K562 (cell line): ENCODE data around the gene ZNF837. TPM values are rescaled to one million over a fixed set of nuclear protein-coding genes. Genes with fewer than 3 reads are reported as not detected.

ENCODE experiments used
- ATAC-seq: fragments of 200-7000 bp; cut with Tn5 transposase; 3 replicates; pipeline ENCODE4 v1.9.1; 2020; ENCODE audit warnings: moderate library complexity
- BruUV-seq: library from RNA; stranded (reverse); fragments of 400-500 nt; replicated peaks from 2 replicates; lab custom pipeline; 2021; lab: Mats Ljungman, UMichigan
- CTCF ChIA-PET: fragments of 300-600 bp; formaldehyde crosslinking; extraction: SDS; loops from one replicate; lab custom pipeline; 2021; ENCODE audit warnings: low intra/inter-chr PET ratio; lab: Yijun Ruan, JAX
- POLR2A ChIA-PET: fragments of 300-600, 350-650 bp; sonication (Branson Sonifier 250); formaldehyde crosslinking; extraction: SDS; loops from one replicate; lab custom pipeline; 2021; ENCODE audit warnings: antibody characterized with exemption, inconsistent platforms; lab: Yijun Ruan, JAX
- DNase-seq, 4 experiments: peaks; one replicate each; pipeline versions ENCODE4 v3.0.0 to v3.0.0-alpha.2; 2011 to 2018; ENCODE audit warnings: low spot score in 3 of 4, mixed read lengths in 3 of 4; ENCODE audit errors: extremely low read depth in 1 of 4
- FAIRE-seq: peaks from 2 replicates; lab custom pipeline; 2011; peaks lifted over from hg19 to GRCh38; lab: Jason Lieb, UNC
- H2AFZ ChIP-seq: 2 replicates; pipeline ENCODE4 v1.6.0; 2011; ENCODE audit warnings: low read depth, low read length, control low read depth, inconsistent platforms
- H3K27ac ChIP-seq: fragments of 200-600 bp; 3 replicates; pipeline ENCODE4 v1.8.0; 2011; ENCODE audit warnings: low read depth, mild to moderate bottlenecking, control low read depth, inconsistent platforms, low read length, moderate library complexity, mixed read lengths; ENCODE audit errors: extremely low read depth
- H3K27me3 ChIP-seq, 2 experiments: fragments of 300-600 bp in 1 of 2; 2 replicates in 1 of 2; 3 replicates in 1 of 2; pipeline versions ENCODE4 v1.6.0 to v1.8.0; 2011; ENCODE audit warnings: inconsistent platforms in 2 of 2, low read length in 2 of 2, mild to moderate bottlenecking in 1 of 2, mixed read lengths in 1 of 2, moderate library complexity in 1 of 2; ENCODE audit not compliant: control insufficient read depth in 2 of 2, insufficient read depth in 2 of 2
- H3K36me3 ChIP-seq: fragments of 300-600 bp; 3 replicates; pipeline ENCODE4 v1.8.0; 2011; ENCODE audit warnings: mild to moderate bottlenecking, low read length, inconsistent platforms; ENCODE audit not compliant: control insufficient read depth, insufficient read depth
- H3K4me1 ChIP-seq, 2 experiments: fragments of 200-600 bp in 1 of 2; replicated peaks in 1 of 2; 2 replicates in 1 of 2; 3 replicates in 1 of 2; pipeline versions ENCODE4 v1.5.1 to v1.8.0; 2011; ENCODE audit warnings: inconsistent platforms in 2 of 2, low read length in 2 of 2, mild to moderate bottlenecking in 1 of 2, mixed read lengths in 1 of 2, moderate library complexity in 1 of 2; ENCODE audit not compliant: control insufficient read depth in 2 of 2, insufficient read depth in 2 of 2
- H3K4me2 ChIP-seq: 2 replicates; pipeline ENCODE4 v1.6.1; 2011; ENCODE audit warnings: low read length, control low read depth, inconsistent platforms, mixed read lengths; ENCODE audit not compliant: insufficient read depth
- H3K4me3 ChIP-seq: fragments of 200-600 bp; sonication (generic), shearing (Covaris generic); 2 replicates; pipeline ENCODE4 v1.5.1; 2016; ENCODE audit warnings: control low read depth, inconsistent platforms
- H3K79me2 ChIP-seq: fragments of 200-600 bp; 3 replicates; pipeline ENCODE4 v1.8.0; 2011; ENCODE audit warnings: low read length, inconsistent platforms; ENCODE audit not compliant: control insufficient read depth, insufficient read depth
- H3K9ac ChIP-seq, 2 experiments: 2 replicates each; pipeline versions ENCODE4 v1.6.0 to v1.6.1; 2011; ENCODE audit warnings: low read depth in 2 of 2, low read length in 2 of 2, control low read depth in 1 of 2, inconsistent platforms in 1 of 2, mild to moderate bottlenecking in 1 of 2, mixed read lengths in 1 of 2; ENCODE audit not compliant: insufficient read depth in 1 of 2
- H3K9me1 ChIP-seq: one replicate; pipeline ENCODE4 v1.6.0; 2011; ENCODE audit warnings: inconsistent platforms, mild to moderate bottlenecking, low read length, moderate library complexity; ENCODE audit not compliant: control insufficient read depth, insufficient read depth
- H3K9me3 ChIP-seq: replicated peaks from 2 replicates; pipeline ENCODE4 v1.5.1; 2011; ENCODE audit warnings: low read depth, low read length, inconsistent platforms; ENCODE audit not compliant: control insufficient read depth, insufficient read depth
- H4K20me1 ChIP-seq: replicated peaks from 2 replicates; pipeline ENCODE4 v1.6.1; 2011; ENCODE audit warnings: low read length, inconsistent platforms, mixed read lengths; ENCODE audit not compliant: control insufficient read depth, insufficient read depth
- BRF1 ChIP-seq: IDR thresholded peaks from 3 replicates; pipeline ENCODE4 v1.6.1; 2011; ENCODE audit warnings: borderline replicate concordance, mild to moderate bottlenecking; ENCODE audit not compliant: insufficient read length; ENCODE audit errors: extremely low read depth
- DNMT1 ChIP-seq: fragments of 450-650 bp; IDR thresholded peaks from 2 replicates; pipeline ENCODE4 v1.6.1; 2016; ENCODE audit warnings: antibody characterized with exemption, mild to moderate bottlenecking
- GABPB2 ChIP-seq: fragments of 250-450 bp; sonication (Bioruptor Pico); conservative IDR thresholded peaks from 2 replicates; pipeline ENCODE4 v1.5.1; 2021; ENCODE audit warnings: mild to moderate bottlenecking
- HDAC1 ChIP-seq, 2 experiments: fragments of 450-650 bp; IDR thresholded peaks; 2 replicates each; pipeline ENCODE4 v1.6.1; 2016 to 2017; ENCODE audit warnings: inconsistent platforms in 1 of 2, mild to moderate bottlenecking in 1 of 2, moderate library complexity in 1 of 2
- HDAC8 ChIP-seq: fragments of 450-650 bp; IDR thresholded peaks from 2 replicates; pipeline ENCODE4 v1.6.1; 2016; ENCODE audit warnings: mild to moderate bottlenecking, missing genetic modification characterization, moderate library complexity, missing compliant biosample characterization
- HIVEP1 ChIP-seq: fragments of 250-450 bp; sonication (Bioruptor Pico); IDR thresholded peaks from 2 replicates; pipeline ENCODE4 v1.4.0; 2020; ENCODE audit warnings: mild to moderate bottlenecking
- HSF4 ChIP-seq: fragments of 250-450 bp; sonication (Bioruptor Pico); IDR thresholded peaks from 2 replicates; pipeline ENCODE4 v2.1.2; 2022; ENCODE audit warnings: mild to moderate bottlenecking, moderate library complexity, borderline replicate concordance
- MAFG ChIP-seq: fragments of 450-650 bp; conservative IDR thresholded peaks from 2 replicates; pipeline ENCODE4 v1.6.1; 2016; ENCODE audit warnings: missing genetic modification characterization, missing compliant biosample characterization
- MCM7 ChIP-seq, 2 experiments: fragments of 450-650 bp; IDR thresholded peaks; 2 replicates each; pipeline ENCODE4 v1.6.1; 2016 to 2018
- NFIC ChIP-seq: fragments of 450-650 bp; IDR thresholded peaks from 2 replicates; pipeline ENCODE4 v1.6.1; 2017; ENCODE audit warnings: mild to moderate bottlenecking, inconsistent platforms
- NR3C1 ChIP-seq: sonication (generic); formaldehyde crosslinking; IDR thresholded peaks from 2 replicates; pipeline ENCODE4 v1.8.1; 2022; ENCODE audit warnings: missing genetic modification reagents
- PCBP1 ChIP-seq: fragments of 200-400 bp; formaldehyde crosslinking; IDR thresholded peaks from 2 replicates; pipeline ENCODE4 v1.6.1; 2018; ENCODE audit warnings: mild to moderate bottlenecking, low read depth, low read length; ENCODE audit not compliant: poor library complexity, severe bottlenecking
- PHF21A ChIP-seq: fragments of 450-650 bp; IDR thresholded peaks from 2 replicates; pipeline ENCODE4 v1.6.1; 2017; ENCODE audit warnings: low read depth, borderline replicate concordance
- SMAD2 ChIP-seq: fragments of 150-350 bp; IDR thresholded peaks from 2 replicates; pipeline ENCODE4 v1.6.1; 2014; ENCODE audit warnings: low read depth, mild to moderate bottlenecking, low read length
- TAF1 ChIP-seq: IDR thresholded peaks from 2 replicates; pipeline ENCODE4 v1.6.1; 2011; ENCODE audit warnings: mild to moderate bottlenecking, low read length, moderate library complexity; ENCODE audit not compliant: insufficient read depth, control insufficient read depth, severe bottlenecking; ENCODE audit errors: extremely low read depth
- TCF15 ChIP-seq: fragments of 250-450 bp; sonication (Bioruptor Pico); IDR thresholded peaks from 2 replicates; pipeline ENCODE4 v1.8.0; 2022; ENCODE audit warnings: moderate library complexity, mild to moderate bottlenecking, inconsistent platforms
- TCF3 ChIP-seq: sonication (generic); formaldehyde crosslinking; IDR thresholded peaks from 2 replicates; pipeline ENCODE4 v1.4.0; 2020; ENCODE audit warnings: mild to moderate bottlenecking, missing genetic modification reagents
- ZC3H4 ChIP-seq: sonication (generic); formaldehyde crosslinking; IDR thresholded peaks from 2 replicates; pipeline ENCODE4 v1.9.0; 2021; ENCODE audit warnings: missing genetic modification reagents, borderline replicate concordance
- ZFX ChIP-seq: sonication (generic); formaldehyde crosslinking; IDR thresholded peaks from 2 replicates; pipeline ENCODE4 v1.8.0; 2022; ENCODE audit warnings: mild to moderate bottlenecking, missing genetic modification reagents, moderate library complexity
- ZNF384 ChIP-seq: IDR thresholded peaks from 2 replicates; pipeline ENCODE4 v1.6.1; 2012; ENCODE audit warnings: low read depth, low read length, improper control_type of control experiment
- WGBS: fragments of 100-300 bp; shearing (Covaris generic); methylation state at CpG from one replicate; pipeline ENCODE4 v1.1.6; 2016; ENCODE audit warnings: low coverage, mixed read lengths; ENCODE audit not compliant: insufficient coverage; ENCODE audit errors: missing lambda C conversion rate; 5-methylcytosine and 5-hydroxymethylcytosine counted together
- in situ Hi-C: fragments of 300-500 bp; cut with MboI; formaldehyde crosslinking; loops from 4 replicates; pipeline ENCODE4 v1.15.0; 2018; ENCODE audit warnings: inconsistent platforms, mixed read lengths
- intact Hi-C: fragments of 100-400 bp; cut with micrococcal nuclease; formaldehyde crosslinking; loops from 2 replicates; pipeline ENCODE4 v1.14.2; 2022
- polyA plus RNA-seq, 8 experiments: library from polyadenylated mRNA; depleted of rRNA in 4 of 8; stranded (reverse) in 5 of 8; unstranded in 3 of 8; fragments of >200 nt; fragmentation: Nextera tagmentation in 2 of 8; fragmentation: Illumina TruSeq in 1 of 8; extraction: Ambion mirVana in 2 of 8; extraction: Trizol in 1 of 8; gene quantifications; 2 replicates each; pipeline versions ENCODE4 v1.2.1 to v1.2.3, GENCODE V29; 2011 to 2014; ENCODE audit warnings: inconsistent platforms in 1 of 8, missing spikeins in 1 of 8
- total RNA-seq, 7 experiments: library from RNA; depleted of rRNA in 6 of 7; stranded (reverse); fragments of >200 nt in 6 of 7; fragmentation: Illumina TruSeq in 2 of 7; extraction: Trizol in 2 of 7; gene quantifications; 2 replicates each; pipeline versions ENCODE4 v1.2.1 to v1.2.3, GENCODE V29; 2011 to 2021; ENCODE audit warnings: low replicate concordance in 1 of 7

Gene ZNF837
- total and polyA plus RNA-seq, 9 of the 15 experiments (the other 6 are each of a cell fraction or from before 2014, with no cell fraction given) = 0.11 to 2.1 (median 0.57) TPM; not detected in 4

GRCh38 chr19:58400316-58400915 lies 19.6 kb upstream of the ZNF837 start:
- BruUV-seq = no TSS peak
- Histone ChIP-seq H4K20me1 (no peaks in the 10 kb centered on the region), H3K9me3 (no peaks in the 10 kb centered on the region), H3K4me1 (peaks cover 26 to 63% of the 10 kb centered on the region in 2 experiments), H3K9me1 (no peaks in the 10 kb centered on the region), H3K4me3 (peak overlapping the region; percentile 40), H2AFZ (peak overlapping the region; percentile 90), H3K27me3 (no peaks in the 10 kb centered on the region), H3K27ac (peak overlapping the region; percentile 7; the same call in 1 of the 3 replicates), H3K36me3 (peaks cover 3% of the 10 kb centered on the region; the same call in 1 of the 3 replicates), H3K79me2 (peaks cover 24% of the 10 kb centered on the region), H3K4me2 (peak overlapping the region; percentile 85), H3K9ac (peak overlapping the region; percentile 64 to 86)
- no peak for FAIRE-seq
- ChIA-PET CTCF (no interaction called here), POLR2A (interaction anchor here (1.0 to 1.6 kb wide), 4 partner anchors 8 to 13 kb away, joined by 3 to 8 read pairs (median 6); partner anchors contain the start of gene ZNF584)
- in situ Hi-C loops = no loop called here
- DNase-seq = peak in 1 of 4 experiments; percentile 3
- intact Hi-C loops = loop anchor here (2.0 to 10.0 kb wide), 2 partner anchors 176 to 218 kb away; partner anchors contain the start of genes ZNF274 and ZNF544
- ATAC-seq = no peak
- TF ChIP-seq BRF1 = no peak
- TF ChIP-seq NR3C1 (CRISPR knock-in tag) = no peak
- no peak for TF ChIP-seq SMAD2
- TF ChIP-seq PHF21A = no peak
- TF ChIP-seq HDAC8 (tag) = no peak
- TF ChIP-seq TAF1 = no peak
- TF ChIP-seq TCF15 (CRISPR knock-in tag) = no peak
- 0 out of 2 replicates have a peak, but pooled peaks have one; percentile 50 for TF ChIP-seq ZC3H4 (CRISPR knock-in tag)
- no peak for TF ChIP-seq DNMT1
- no peak for TF ChIP-seq HIVEP1 (CRISPR knock-in tag)
- 0 out of 4 replicates have a peak, but pooled peaks of 1 of the 2 experiments have one; percentile 1 for TF ChIP-seq HDAC1 (IDR thresholded peaks at IDR 0.05)
- no peak for TF ChIP-seq HSF4 (CRISPR knock-in tag)
- TF ChIP-seq PCBP1 = no peak
- TF ChIP-seq MCM7 (IDR thresholded peaks at IDR 0.05) = no peak
- TF ChIP-seq MAFG (tag) = no peak
- TF ChIP-seq NFIC = no peak
- TF ChIP-seq ZFX = peak; percentile 7; the same call in 1 of the 2 replicates
- no peak for TF ChIP-seq TCF3 (CRISPR knock-in tag)
- TF ChIP-seq GABPB2 (CRISPR knock-in tag) = no peak
- TF ChIP-seq ZNF384 = no peak
- 34% methylated on average over 18 of the region's 18 CpGs for WGBS
